GM18511 (cell line): ENCODE data around the gene CRYAA.
"Not testable (repeated sequence)": the region's sequence is repeated elsewhere in the genome, so short reads cannot be mapped to it uniquely, and the experiment has no call there.

Source experiments
- ATAC-seq: cut with Tn5 transposase; IDR thresholded peaks from one replicate; pipeline ENCODE4 v1.9.1; 2021; ENCODE audit warnings: mild to moderate bottlenecking, moderate library complexity; ENCODE audit not compliant: unreplicated experiment

CRYAA gene

DNA sequence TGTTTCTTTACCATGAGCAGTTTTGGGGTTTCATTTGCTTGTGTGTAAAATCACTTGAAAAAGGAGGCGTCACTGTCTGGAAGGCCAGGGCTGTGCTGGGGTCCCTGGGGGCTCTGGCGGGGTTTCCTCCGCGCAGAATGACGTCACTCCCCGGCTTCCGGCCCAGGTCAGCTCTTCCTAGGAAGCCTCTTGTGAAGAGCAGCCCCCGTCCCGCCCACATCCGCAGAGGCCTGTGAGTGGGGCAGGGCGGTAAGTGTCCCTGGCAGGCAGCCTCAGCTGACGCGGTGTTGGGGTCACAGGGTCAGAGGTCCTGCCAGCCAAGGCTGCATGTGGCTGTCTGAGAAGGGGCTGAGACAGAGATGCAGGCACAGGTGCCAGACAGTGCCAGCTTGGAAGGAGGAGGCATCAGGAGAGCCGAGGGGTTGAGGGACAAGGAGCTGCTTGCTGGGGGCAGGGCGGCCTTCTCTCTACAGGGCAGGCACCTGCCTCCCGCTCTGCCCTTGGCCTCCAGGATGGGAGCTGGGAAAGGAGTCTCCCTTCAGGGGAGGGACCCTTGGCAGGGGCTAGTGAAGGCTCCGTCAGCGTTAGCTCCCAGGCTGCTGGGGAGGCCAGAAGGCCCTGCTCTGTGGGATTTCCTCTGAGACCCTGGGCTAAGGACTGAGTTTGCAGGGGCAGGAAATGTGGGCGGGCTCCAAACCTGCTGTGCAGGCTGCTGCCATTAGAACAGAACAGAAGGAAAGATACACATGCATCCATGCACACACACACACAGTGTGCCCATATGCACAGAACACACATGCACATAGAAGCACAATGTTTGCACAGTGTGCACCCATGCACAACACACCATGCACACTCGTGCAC lies 8.5 kb downstream of the CRYAA start:
- ATAC-seq, result peak; percentile 63

GRCh38 chr21:43178175-43178826 lies 9.5 kb downstream of the CRYAA start:
- ATAC-seq, result not testable (repeated sequence)

GRCh38 chr21:43181033-43181432 lies 12.2 kb downstream of the CRYAA start:
- ATAC-seq, result not testable (repeated sequence)

GRCh38 chr21:43187268-43187667 lies 18.5 kb downstream of the CRYAA start:
- ATAC-seq, result not testable (repeated sequence)

- ATAC-seq, result no peak
These were observed 18.9 kb downstream of the CRYAA start for GRCh38 chr21:43187715-43188114.

DNA sequence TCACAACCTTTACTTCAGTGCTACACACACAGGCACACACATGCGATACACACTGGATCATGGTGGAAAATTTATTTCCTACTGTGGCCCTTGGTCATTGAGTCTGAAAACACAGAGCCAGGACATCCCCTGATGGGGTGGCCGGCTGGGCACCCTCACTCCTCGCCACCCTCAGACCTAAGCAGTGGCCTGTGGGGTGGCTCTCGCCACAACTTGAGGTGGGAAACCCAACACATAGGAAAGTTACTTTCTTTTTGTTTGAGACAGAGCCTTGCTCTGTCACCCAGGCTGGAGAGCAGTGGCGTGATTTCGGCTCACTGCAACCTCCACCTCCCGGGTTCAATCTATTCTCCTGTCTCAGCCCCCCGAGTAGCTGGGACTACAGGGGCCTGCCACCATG lies 19.4 kb downstream of the CRYAA start:
- ATAC-seq, result no peak

- no peak for ATAC-seq
These were observed 19.9 kb downstream of the CRYAA start for GRCh38 chr21:43188592-43189210.

DNA sequence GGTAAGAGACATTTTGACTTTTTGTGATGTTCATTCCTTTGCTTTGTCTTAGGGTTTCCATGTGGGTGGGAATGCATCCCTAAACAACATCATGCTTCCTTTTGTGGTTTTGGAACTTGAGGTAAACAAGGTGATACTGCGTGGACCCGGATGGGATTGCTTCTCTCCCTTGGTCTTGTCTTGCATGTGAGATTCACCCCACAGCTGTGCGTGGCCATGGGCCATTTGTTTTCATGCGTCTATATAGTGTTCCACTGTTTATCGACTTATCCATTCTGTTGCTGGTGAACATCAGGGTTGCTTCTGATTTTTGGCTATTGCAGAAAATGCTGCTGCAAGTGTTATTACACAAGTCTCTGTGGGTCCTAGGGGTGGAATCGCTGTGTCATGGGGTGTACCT lies 21.1 kb downstream of the CRYAA start:
- no peak for ATAC-seq

DNA sequence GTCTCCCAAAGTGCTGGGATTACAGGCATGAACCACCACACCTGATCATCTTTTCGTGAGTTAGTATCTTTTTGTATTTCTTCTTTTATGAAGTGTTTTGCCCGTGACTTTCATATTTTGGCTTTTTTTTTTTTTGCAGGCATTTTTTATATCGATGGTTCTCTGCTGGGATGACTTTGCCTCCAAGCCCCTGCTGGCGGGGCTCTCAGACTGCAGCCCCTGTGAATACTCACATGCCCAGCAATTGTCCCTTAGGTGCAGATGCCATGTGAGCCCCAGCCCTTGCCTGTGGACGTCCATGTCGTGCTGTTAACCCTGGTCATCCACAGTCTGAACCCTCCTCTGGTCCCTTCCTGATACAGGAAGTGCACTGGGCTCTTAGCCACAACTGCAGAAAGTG lies 21.7 kb downstream of the CRYAA start:
- no peak for ATAC-seq

GRCh38 chr21:43190951-43191350 lies 22.1 kb downstream of the CRYAA start:
- ATAC-seq, result no peak

DNA sequence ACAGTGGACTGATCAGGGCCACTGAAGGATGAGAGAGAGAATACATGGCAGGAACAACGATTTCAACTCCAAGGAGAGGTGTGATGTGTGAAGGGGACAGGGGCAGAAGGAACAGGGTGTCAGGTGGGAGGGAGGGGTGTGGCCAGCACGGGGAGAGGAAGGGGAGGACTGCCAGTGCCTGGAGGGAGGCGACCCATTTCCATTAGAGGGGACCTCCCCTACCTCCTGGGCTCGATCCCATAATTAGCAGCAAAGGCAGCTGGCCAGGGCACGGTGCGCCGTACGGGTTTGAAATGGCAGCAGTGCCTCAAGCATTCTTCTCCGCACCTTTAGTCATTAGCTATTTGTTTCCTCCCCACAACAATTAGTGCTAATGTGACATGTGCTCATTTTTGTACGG lies 22.7 kb downstream of the CRYAA start:
- ATAC-seq, result no peak

- no peak for ATAC-seq
These were observed 23.2 kb downstream of the CRYAA start for GRCh38 chr21:43191971-43192370.

DNA sequence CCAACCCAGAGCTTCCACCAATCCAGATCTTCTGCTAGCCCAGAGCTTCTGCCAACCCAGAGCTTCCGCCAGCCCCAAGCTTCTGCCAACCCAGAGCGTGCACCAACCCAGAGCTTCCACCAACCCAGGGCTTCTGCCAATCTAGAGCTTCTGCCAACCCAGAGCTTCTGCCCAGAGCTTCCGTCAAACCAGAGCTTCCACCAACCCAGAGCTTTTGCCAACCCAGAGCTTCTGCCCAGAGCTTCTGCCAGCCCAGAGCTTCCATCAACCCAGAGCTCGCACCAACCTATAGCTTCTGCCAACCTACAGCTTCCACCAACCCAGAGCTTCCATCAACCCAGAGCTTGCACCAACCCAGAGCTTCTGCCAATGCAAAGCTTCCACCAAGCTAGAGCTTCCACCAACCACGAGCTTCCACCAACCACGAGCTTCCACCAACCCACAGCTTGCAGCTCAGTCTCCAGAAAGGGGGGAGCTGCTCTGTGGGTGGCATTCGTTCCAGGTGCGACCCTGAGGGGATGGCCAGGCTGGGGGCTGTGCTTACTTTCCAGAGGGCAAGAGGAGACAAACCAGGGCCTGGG lies 23.8 kb downstream of the CRYAA start:
- ATAC-seq, result no peak

- ATAC-seq, result no peak
These were observed 24.4 kb downstream of the CRYAA start for GRCh38 chr21:43193088-43193650.

GRCh38 chr21:43193651-43194302 lies 25.0 kb downstream of the CRYAA start:
- no peak for ATAC-seq

GRCh38 chr21:43194303-43195120 lies 25.7 kb downstream of the CRYAA start:
- ATAC-seq, result no peak

GRCh38 chr21:43195121-43196021 lies 26.6 kb downstream of the CRYAA start:
- no peak for ATAC-seq

- ATAC-seq, result no peak
These were observed 28.0 kb downstream of the CRYAA start for GRCh38 chr21:43196826-43197225.

DNA sequence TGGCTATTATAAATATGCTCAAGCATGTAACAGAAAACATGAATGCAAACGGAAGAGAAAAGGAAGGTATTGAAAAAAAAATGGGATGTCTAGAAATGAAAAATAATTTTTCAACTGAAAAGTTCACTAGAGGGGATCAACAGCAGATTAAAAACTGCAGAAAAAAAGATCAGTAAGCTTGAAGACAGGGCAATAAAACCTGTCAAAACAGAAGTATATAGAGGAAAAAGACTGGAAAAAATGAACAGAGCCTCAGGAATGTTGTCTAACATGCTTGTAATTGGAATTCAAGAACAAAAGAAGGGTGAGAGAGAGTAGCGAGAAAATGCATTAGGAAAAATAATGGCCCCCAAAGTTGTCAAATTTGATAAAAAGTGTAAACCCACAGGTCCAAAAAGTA lies 29.6 kb downstream of the CRYAA start:
- no peak for ATAC-seq
